Measurements from ENCODE around the gene SGCG.

The SGCG gene

GRCh38 chr13:23348262-23349127 is 167.7 kb downstream of the SGCG start:
- TF ChIP-seq TAF1 (IDR thresholded peaks at IDR 0.05; ENCODE audit: low read depth, low read length) = no peak
- no peak for TF ChIP-seq PAX5 (IDR thresholded peaks at IDR 0.05; ENCODE audit: insufficient read depth, low read length, severe bottlenecking)
- TF ChIP-seq POU2F2 (IDR thresholded peaks at IDR 0.05; ENCODE audit: low read depth, low read length) = no peak
- TF ChIP-seq POLR2AphosphoS5 (IDR thresholded peaks at IDR 0.05; ENCODE audit: low read depth, low read length) = no peak
- TF ChIP-seq SPI1 (IDR thresholded peaks at IDR 0.05; ENCODE audit: low read depth, low read length) = no peak
- no peak for TF ChIP-seq POLR2A (IDR thresholded peaks at IDR 0.05; ENCODE audit: low read depth, low read length)
- DNase-seq (ENCODE audit: insufficient read length, low spot score) (no peak), FAIRE-seq (no peak)

DNA sequence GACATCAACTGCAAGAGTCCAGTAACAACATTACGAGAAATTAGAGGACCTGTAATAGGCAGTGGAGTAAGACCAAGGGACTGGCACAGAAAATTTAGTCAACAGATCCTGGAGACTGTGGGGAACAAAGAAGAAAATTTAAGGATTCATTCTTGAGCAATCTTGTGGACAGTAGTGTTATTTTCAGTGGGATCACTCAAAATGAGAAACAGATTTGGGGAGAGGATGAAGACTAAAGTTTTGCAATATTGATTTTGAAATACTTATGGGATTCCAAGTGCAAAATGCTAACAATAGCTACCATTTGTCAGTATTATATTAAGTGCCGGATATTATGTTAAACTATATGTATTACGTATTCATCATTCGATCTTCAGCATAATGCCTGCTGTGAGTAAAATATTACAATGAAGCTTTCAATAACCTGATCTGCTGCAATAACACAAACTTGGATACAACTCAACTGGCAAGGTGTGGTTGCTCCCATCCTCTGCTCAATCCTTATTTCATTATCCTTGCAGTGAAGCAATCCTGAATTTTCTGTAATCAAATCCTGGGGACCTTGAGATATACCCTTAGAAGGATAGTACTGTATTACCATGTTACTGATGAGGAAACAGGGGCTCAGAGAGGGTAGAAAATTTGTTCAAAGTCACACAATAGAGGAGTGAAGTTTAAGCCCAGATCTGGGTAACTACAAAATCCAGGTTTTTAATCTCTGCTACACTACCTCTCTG is 168.6 kb downstream of the SGCG start:
- TF ChIP-seq POLR2AphosphoS5 (IDR thresholded peaks at IDR 0.05; ENCODE audit: low read depth, low read length) = no peak
- no peak for TF ChIP-seq POU2F2 (IDR thresholded peaks at IDR 0.05; ENCODE audit: low read depth, low read length)
- TF ChIP-seq TAF1 (IDR thresholded peaks at IDR 0.05; ENCODE audit: low read depth, low read length) = no peak
- no peak for TF ChIP-seq SPI1 (IDR thresholded peaks at IDR 0.05; ENCODE audit: low read depth, low read length)
- TF ChIP-seq POLR2A (IDR thresholded peaks at IDR 0.05; ENCODE audit: low read depth, low read length) = no peak
- TF ChIP-seq PAX5 (IDR thresholded peaks at IDR 0.05; ENCODE audit: insufficient read depth, low read length, severe bottlenecking) = no peak
- no peak for FAIRE-seq
- DNase-seq (ENCODE audit: insufficient read length, low spot score) = no peak

DNA sequence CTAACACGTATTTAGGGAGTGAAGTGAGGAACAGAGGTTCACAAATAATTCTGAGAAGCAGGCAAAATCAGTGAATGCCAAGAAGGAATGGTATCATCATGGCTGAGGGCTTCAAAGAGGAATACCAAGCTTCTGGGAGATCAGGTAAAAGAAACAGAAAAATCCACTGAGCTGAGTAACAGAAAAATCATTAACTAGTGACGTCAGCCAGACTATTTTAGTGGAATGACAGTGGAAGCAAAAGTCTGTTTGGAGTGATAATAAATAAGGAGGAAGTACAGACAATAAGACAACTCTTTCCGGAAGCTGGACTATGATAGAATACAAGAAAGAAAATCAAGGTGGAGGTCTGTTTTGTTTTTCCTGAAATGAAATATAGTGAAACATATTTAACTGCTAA is 169.2 kb downstream of the SGCG start:
- no peak for DNase-seq (ENCODE audit: insufficient read length, low spot score)
- FAIRE-seq = no peak
- TF ChIP-seq SPI1 (IDR thresholded peaks at IDR 0.05; ENCODE audit: low read depth, low read length) (no peak), POLR2A (IDR thresholded peaks at IDR 0.05; ENCODE audit: low read depth, low read length) (no peak), TAF1 (IDR thresholded peaks at IDR 0.05; ENCODE audit: low read depth, low read length) (no peak), POLR2AphosphoS5 (IDR thresholded peaks at IDR 0.05; ENCODE audit: low read depth, low read length) (no peak), PAX5 (IDR thresholded peaks at IDR 0.05; ENCODE audit: insufficient read depth, low read length, severe bottlenecking) (no peak), POU2F2 (IDR thresholded peaks at IDR 0.05; ENCODE audit: low read depth, low read length) (no peak)

DNA sequence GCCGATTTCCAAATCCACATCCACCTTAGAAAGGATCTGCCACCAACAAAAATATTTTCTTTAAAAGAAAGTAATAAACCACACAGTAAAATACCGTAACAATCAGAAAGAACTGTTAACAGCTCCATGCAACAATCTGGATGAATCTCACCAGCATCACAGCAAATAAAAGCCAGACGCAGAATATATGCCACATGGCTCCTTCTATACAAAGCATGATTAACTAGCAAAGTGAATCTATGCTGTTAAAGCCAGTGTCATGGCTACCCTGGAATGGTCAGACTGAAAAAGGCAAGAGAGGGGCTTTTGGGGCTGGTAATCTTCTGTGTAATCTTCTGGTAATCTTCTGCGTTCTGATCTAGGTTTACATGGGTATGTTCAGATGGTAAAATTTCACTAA is 171.4 kb downstream of the SGCG start:
- TF ChIP-seq SPI1 (IDR thresholded peaks at IDR 0.05; ENCODE audit: low read depth, low read length) (no peak), PAX5 (IDR thresholded peaks at IDR 0.05; ENCODE audit: insufficient read depth, low read length, severe bottlenecking) (no peak), POLR2A (IDR thresholded peaks at IDR 0.05; ENCODE audit: low read depth, low read length) (no peak), TAF1 (IDR thresholded peaks at IDR 0.05; ENCODE audit: low read depth, low read length) (no peak), POLR2AphosphoS5 (IDR thresholded peaks at IDR 0.05; ENCODE audit: low read depth, low read length) (no peak), POU2F2 (IDR thresholded peaks at IDR 0.05; ENCODE audit: low read depth, low read length) (no peak)
- DNase-seq (ENCODE audit: insufficient read length, low spot score) = no peak
- FAIRE-seq = no peak

DNA sequence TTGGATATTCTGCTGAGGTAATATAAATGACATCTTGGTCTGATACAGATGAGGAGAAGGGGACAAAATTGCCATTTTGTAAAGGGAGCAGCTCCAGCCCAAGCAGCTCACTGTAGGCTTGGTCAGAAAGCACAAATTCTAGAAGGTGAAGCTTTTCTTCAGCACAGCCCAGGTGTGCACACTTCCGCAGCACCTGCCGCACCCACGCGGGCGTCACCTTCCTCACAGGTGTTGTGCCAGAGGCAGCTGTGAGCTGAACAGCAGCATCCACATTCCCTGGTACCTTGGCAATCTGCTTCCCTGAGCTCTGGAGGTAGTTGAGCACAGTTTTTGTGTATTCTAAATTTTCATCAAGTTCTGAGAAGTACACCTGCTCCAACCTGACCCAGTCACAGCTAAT is 173.7 kb downstream of the SGCG start:
- TF ChIP-seq POLR2AphosphoS5 (IDR thresholded peaks at IDR 0.05; ENCODE audit: low read depth, low read length) (peak; percentile 49; the same call in 1 of the 2 replicates), POLR2A (IDR thresholded peaks at IDR 0.05; ENCODE audit: low read depth, low read length) (no peak)
- DNase-seq (ENCODE audit: insufficient read length, low spot score) (no peak), FAIRE-seq (no peak)

- FAIRE-seq (no peak), DNase-seq (ENCODE audit: insufficient read length, low spot score) (no peak)
- TF ChIP-seq POLR2A (IDR thresholded peaks at IDR 0.05; ENCODE audit: low read depth, low read length) = no peak
- no peak for TF ChIP-seq POLR2AphosphoS5 (IDR thresholded peaks at IDR 0.05; ENCODE audit: low read depth, low read length)
- TF ChIP-seq TAF1 (IDR thresholded peaks at IDR 0.05; ENCODE audit: low read depth, low read length) = no peak
These were observed 175.6 kb downstream of the SGCG start for GRCh38 chr13:23356368-23356767.

GRCh38 chr13:23357349-23357748 is 176.6 kb downstream of the SGCG start:
- no peak for DNase-seq (ENCODE audit: insufficient read length, low spot score)
- no peak for TF ChIP-seq PAX5 (IDR thresholded peaks at IDR 0.05; ENCODE audit: insufficient read depth, low read length, severe bottlenecking)
- TF ChIP-seq POLR2A (IDR thresholded peaks at IDR 0.05; ENCODE audit: low read depth, low read length) = no peak
- TF ChIP-seq POU2F2 (IDR thresholded peaks at IDR 0.05; ENCODE audit: low read depth, low read length) = no peak
- no peak for TF ChIP-seq SPI1 (IDR thresholded peaks at IDR 0.05; ENCODE audit: low read depth, low read length)
- no peak for TF ChIP-seq POLR2AphosphoS5 (IDR thresholded peaks at IDR 0.05; ENCODE audit: low read depth, low read length)
- no peak for TF ChIP-seq TAF1 (IDR thresholded peaks at IDR 0.05; ENCODE audit: low read depth, low read length)
- no peak for FAIRE-seq

DNA sequence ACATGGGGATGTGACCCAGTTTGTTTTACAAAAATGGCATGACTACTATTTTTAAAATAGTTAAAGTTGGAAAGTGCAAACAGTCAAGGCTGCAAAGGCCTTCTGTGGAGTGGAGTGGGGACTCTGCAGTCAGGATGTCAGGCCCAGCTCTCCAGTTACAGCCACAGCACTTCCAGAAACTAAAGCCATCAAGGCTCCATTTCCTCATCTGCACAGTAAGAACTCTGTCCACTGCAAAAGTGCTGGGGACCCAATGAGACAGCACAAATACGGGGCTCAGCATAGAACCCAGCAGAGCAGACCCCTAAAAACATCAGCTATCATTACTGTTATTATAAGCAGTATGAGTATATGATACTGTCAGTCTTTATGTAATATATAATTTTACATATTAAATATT is 179.1 kb downstream of the SGCG start:
- no peak for FAIRE-seq

GRCh38 chr13:23365652-23366051 is 184.9 kb downstream of the SGCG start:
- FAIRE-seq = no peak
- TF ChIP-seq SPI1 (IDR thresholded peaks at IDR 0.05; ENCODE audit: low read depth, low read length) = no peak
- TF ChIP-seq PAX5 (IDR thresholded peaks at IDR 0.05; ENCODE audit: insufficient read depth, low read length, severe bottlenecking) = no peak
- no peak for TF ChIP-seq POLR2AphosphoS5 (IDR thresholded peaks at IDR 0.05; ENCODE audit: low read depth, low read length)
- TF ChIP-seq POU2F2 (IDR thresholded peaks at IDR 0.05; ENCODE audit: low read depth, low read length) = no peak
- DNase-seq (ENCODE audit: insufficient read length, low spot score) = no peak

More for the DNA sequence above, 179.1 kb downstream of the SGCG start:
- TF ChIP-seq PAX5 (IDR thresholded peaks at IDR 0.05; ENCODE audit: insufficient read depth, low read length, severe bottlenecking) = no peak
- no peak for TF ChIP-seq POLR2A (IDR thresholded peaks at IDR 0.05; ENCODE audit: low read depth, low read length)
- TF ChIP-seq TAF1 (IDR thresholded peaks at IDR 0.05; ENCODE audit: low read depth, low read length) = no peak
- no peak for TF ChIP-seq POU2F2 (IDR thresholded peaks at IDR 0.05; ENCODE audit: low read depth, low read length)
- no peak for TF ChIP-seq POLR2AphosphoS5 (IDR thresholded peaks at IDR 0.05; ENCODE audit: low read depth, low read length)
- no peak for TF ChIP-seq SPI1 (IDR thresholded peaks at IDR 0.05; ENCODE audit: low read depth, low read length)
- no peak for DNase-seq (ENCODE audit: insufficient read length, low spot score)
